DND-41 (cell line): ENCODE data around the gene IFNG-AS1.

Experiments used
- CTCF ChIP-seq: IDR thresholded peaks from 2 replicates; pipeline ENCODE4 v1.5.1; 2012; ENCODE audit warnings: borderline replicate concordance, low read length, moderate library complexity, mild to moderate bottlenecking; ENCODE audit not compliant: poor library complexity, severe bottlenecking; ENCODE audit errors: extremely low read depth
- EZH2 ChIP-seq: IDR thresholded peaks from 3 replicates; pipeline ENCODE4 v1.6.1; 2012; ENCODE audit warnings: borderline replicate concordance, low read depth, mild to moderate bottlenecking, moderate library complexity, low read length, inconsistent platforms; ENCODE audit not compliant: severe bottlenecking

GRCh38 chr12:68031881-68032739, 42.9 kb downstream of the IFNG-AS1 start:
- TF ChIP-seq CTCF (no peak), EZH2 (no peak)
